ENCODE data around the gene UCN3.
"Not testable (repeated sequence)": the region's sequence is repeated elsewhere in the genome, so short reads cannot be mapped to it uniquely, and the experiment has no call there.

UCN3 gene

GRCh38 chr10:5370493-5371352 is 6.0 kb downstream of the UCN3 start:
- no peak overlapping the region for H3K4me3 ChIP-seq (ENCODE audit: low read depth, low read length)
- TF ChIP-seq CTCF (IDR thresholded peaks at IDR 0.05; ENCODE audit: low read depth, low read length) (no peak), POLR2A (IDR thresholded peaks at IDR 0.05; ENCODE audit: extremely low read depth, insufficient read length) (no peak), MAX (IDR thresholded peaks at IDR 0.05; ENCODE audit: low read depth, low read length) (no peak)

GRCh38 chr10:5373307-5373706 is 8.5 kb downstream of the UCN3 start:
- DNase-seq (ENCODE audit: low read depth), result no peak
- H3K4me3 ChIP-seq (ENCODE audit: low read depth, low read length), result no peak overlapping the region
- TF ChIP-seq MAX (IDR thresholded peaks at IDR 0.05; ENCODE audit: low read depth, low read length) (no peak), MYC (IDR thresholded peaks at IDR 0.05; ENCODE audit: low read depth, low read length) (no peak), CTCF (IDR thresholded peaks at IDR 0.05; ENCODE audit: low read depth, low read length) (no peak), POLR2A (IDR thresholded peaks at IDR 0.05; ENCODE audit: extremely low read depth, insufficient read length) (no peak)

More at GRCh38 chr10:5370493-5371352, 6.0 kb downstream of the UCN3 start:
- no peak for DNase-seq (ENCODE audit: low read depth)

GRCh38 chr10:5373891-5374611 is 9.3 kb downstream of the UCN3 start:
- DNase-seq (ENCODE audit: low read depth), result no peak
- no peak overlapping the region for H3K4me3 ChIP-seq (ENCODE audit: low read depth, low read length)
- TF ChIP-seq CTCF (IDR thresholded peaks at IDR 0.05; ENCODE audit: low read depth, low read length), result no peak
- no peak for TF ChIP-seq MYC (IDR thresholded peaks at IDR 0.05; ENCODE audit: low read depth, low read length)
- TF ChIP-seq POLR2A (IDR thresholded peaks at IDR 0.05; ENCODE audit: extremely low read depth, insufficient read length), result no peak
- TF ChIP-seq MAX (IDR thresholded peaks at IDR 0.05; ENCODE audit: low read depth, low read length), result no peak

- H3K4me3 ChIP-seq (ENCODE audit: low read depth, low read length), result no peak overlapping the region
- no peak for TF ChIP-seq POLR2A (IDR thresholded peaks at IDR 0.05; ENCODE audit: extremely low read depth, insufficient read length)
- TF ChIP-seq MYC (IDR thresholded peaks at IDR 0.05; ENCODE audit: low read depth, low read length), result no peak
- TF ChIP-seq MAX (IDR thresholded peaks at IDR 0.05; ENCODE audit: low read depth, low read length), result no peak
- TF ChIP-seq CTCF (IDR thresholded peaks at IDR 0.05; ENCODE audit: low read depth, low read length), result no peak
- no peak for DNase-seq (ENCODE audit: low read depth)
Measured at GRCh38 chr10:5376450-5376849, 11.7 kb downstream of the UCN3 start.

GRCh38 chr10:5379202-5379601 is 14.4 kb downstream of the UCN3 start:
- not testable (repeated sequence) for DNase-seq (ENCODE audit: low read depth); H3K4me3 ChIP-seq (ENCODE audit: low read depth, low read length)

GRCh38 chr10:5380395-5380794 is 15.6 kb downstream of the UCN3 start:
- not testable (repeated sequence) for DNase-seq (ENCODE audit: low read depth); H3K4me3 ChIP-seq (ENCODE audit: low read depth, low read length)
